Progenitor cell of endocrine pancreas (in vitro differentiated cells): ENCODE results near the gene RASGRF2. TPM values are rescaled to one million over a fixed set of nuclear protein-coding genes. Genes with fewer than 3 reads are reported as not detected.
"Not testable (repeated sequence)": the region's sequence is repeated elsewhere in the genome, so short reads cannot be mapped to it uniquely, and the experiment has no call there.

ENCODE experiments used
- DNase-seq: peaks from one replicate; pipeline ENCODE4 v3.0.0; 2021; ENCODE audit warnings: low spot score; ENCODE audit not compliant: unreplicated experiment
- H3K27ac Mint-ChIP-seq: 2 replicates; pipeline ENCODE4 v1.8.0; 2021; ENCODE audit warnings: mild to moderate bottlenecking, moderate library complexity, mixed read lengths
- H3K27me3 Mint-ChIP-seq: 2 replicates; pipeline ENCODE4 v1.8.0; 2021; ENCODE audit warnings: mixed read lengths
- H3K36me3 Mint-ChIP-seq: 2 replicates; pipeline ENCODE4 v1.8.0; 2022; ENCODE audit warnings: mixed read lengths; ENCODE audit not compliant: insufficient read depth
- H3K4me1 Mint-ChIP-seq: 2 replicates; pipeline ENCODE4 v1.8.0; 2021; ENCODE audit warnings: low read depth, mixed read lengths
- H3K4me3 Mint-ChIP-seq: 2 replicates; pipeline ENCODE4 v1.8.0; 2021; ENCODE audit warnings: low read depth, mild to moderate bottlenecking, moderate library complexity, mixed read lengths
- H3K9me3 Mint-ChIP-seq: 2 replicates; pipeline ENCODE4 v1.8.0; 2021; ENCODE audit warnings: low read depth, mixed read lengths
- CTCF ChIP-seq: fragments of 200-600 bp; sonication (generic); IDR thresholded peaks from one replicate; pipeline ENCODE4 v1.5.0; 2021; ENCODE audit warnings: antibody characterized with exemption, mild to moderate bottlenecking; ENCODE audit not compliant: unreplicated experiment
- total RNA-seq: library from RNA; stranded (reverse); gene quantifications from 2 replicates; pipeline ENCODE4 v1.2.1, GENCODE V29; 2021

The RASGRF2 gene
- total RNA-seq, 1 donor from 2014 or later = 0.62 TPM

- Mint-ChIP-seq H3K27me3 (no peaks in the 10 kb centered on the region), H3K27ac (no peak overlapping the region), H3K4me1 (peaks cover 3% of the 10 kb centered on the region), H3K4me3 (no peak overlapping the region), H3K9me3 (peaks cover 8% of the 10 kb centered on the region), H3K36me3 (peaks cover 10% of the 10 kb centered on the region)
- DNase-seq = no peak
- no peak for TF ChIP-seq CTCF
These were observed 293.7 kb downstream of the RASGRF2 start for GRCh38 chr5:81253875-81254274.

GRCh38 chr5:81254886-81255559, 294.9 kb downstream of the RASGRF2 start:
- no peak for TF ChIP-seq CTCF
- Mint-ChIP-seq H3K27ac (no peak overlapping the region), H3K4me1 (peaks cover under 1% of the 10 kb centered on the region), H3K9me3 (peaks cover 10% of the 10 kb centered on the region), H3K4me3 (no peak overlapping the region), H3K27me3 (no peaks in the 10 kb centered on the region), H3K36me3 (peaks cover 14% of the 10 kb centered on the region)
- no peak for DNase-seq

- H3K4me1 Mint-ChIP-seq = no peaks in the 10 kb centered on the region
- H3K4me3 Mint-ChIP-seq = no peak overlapping the region
- no peak for DNase-seq
- no peaks in the 10 kb centered on the region for H3K27me3 Mint-ChIP-seq
- H3K27ac Mint-ChIP-seq = no peak overlapping the region
- H3K9me3 Mint-ChIP-seq = peaks cover 20% of the 10 kb centered on the region
- TF ChIP-seq CTCF = no peak
- H3K36me3 Mint-ChIP-seq = peaks cover 25% of the 10 kb centered on the region
These were observed 296.6 kb downstream of the RASGRF2 start for GRCh38 chr5:81256766-81257165.

GRCh38 chr5:81262796-81263195, 302.6 kb downstream of the RASGRF2 start:
- not testable (repeated sequence) for H3K27me3 Mint-ChIP-seq, H3K4me1 Mint-ChIP-seq, H3K27ac Mint-ChIP-seq, H3K4me3 Mint-ChIP-seq, DNase-seq
- H3K36me3 Mint-ChIP-seq = peaks cover 42% of the 10 kb centered on the region
- peaks cover 30% of the 10 kb centered on the region for H3K9me3 Mint-ChIP-seq

GRCh38 chr5:81265101-81265500, 304.9 kb downstream of the RASGRF2 start:
- Mint-ChIP-seq H3K36me3 (peaks cover 35% of the 10 kb centered on the region), H3K27ac (no peak overlapping the region), H3K9me3 (peaks cover 24% of the 10 kb centered on the region), H3K4me1 (peaks cover 2% of the 10 kb centered on the region), H3K4me3 (no peak overlapping the region), H3K27me3 (no peaks in the 10 kb centered on the region)
- no peak for TF ChIP-seq CTCF
- DNase-seq = no peak

GRCh38 chr5:81268521-81269196, 308.5 kb downstream of the RASGRF2 start:
- no peak for TF ChIP-seq CTCF
- no peak for DNase-seq
- no peaks in the 10 kb centered on the region for H3K27me3 Mint-ChIP-seq
- H3K4me1 Mint-ChIP-seq = peaks cover 4% of the 10 kb centered on the region
- peaks cover 9% of the 10 kb centered on the region for H3K36me3 Mint-ChIP-seq
- H3K27ac Mint-ChIP-seq = no peak overlapping the region
- H3K4me3 Mint-ChIP-seq = no peak overlapping the region
- peaks cover 17% of the 10 kb centered on the region for H3K9me3 Mint-ChIP-seq
